ENCODE data around the gene PLB1.

DNA sequence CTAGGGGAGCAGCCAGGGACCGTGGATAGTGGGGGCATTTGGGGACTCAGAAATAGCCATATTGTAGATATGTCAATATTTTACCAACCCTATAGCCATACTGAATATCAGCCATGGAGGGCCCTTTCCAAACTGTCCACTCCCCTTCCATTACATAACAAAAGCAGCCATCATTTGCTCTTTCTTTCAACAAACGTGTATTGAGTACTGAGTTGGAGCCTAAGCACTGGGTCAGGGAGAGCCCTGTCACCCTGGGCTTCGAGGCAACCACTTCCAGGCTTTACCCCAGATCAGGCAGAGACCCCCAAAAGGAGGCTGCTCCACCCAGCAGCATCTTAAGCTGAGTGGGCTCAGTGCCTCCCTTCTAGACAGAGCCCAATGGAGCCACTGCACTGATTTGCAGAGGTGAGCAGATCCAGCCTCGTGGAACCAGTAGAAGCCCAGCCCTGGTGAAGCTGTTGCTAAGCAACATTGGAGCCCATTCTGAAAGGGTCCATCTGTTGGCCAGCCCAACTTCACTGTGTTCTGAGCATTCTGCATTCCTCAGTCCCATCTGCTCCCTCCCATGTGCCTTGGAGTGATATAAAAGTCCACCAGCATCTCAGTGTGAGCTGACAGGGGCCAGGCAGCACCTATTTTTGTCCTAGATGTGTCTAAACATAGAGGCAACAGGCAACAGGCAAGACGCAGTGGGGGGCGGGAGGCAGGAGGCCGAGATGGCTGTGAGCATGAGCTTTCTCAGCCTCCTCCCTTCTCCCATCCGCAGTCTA lies 112.1 kb downstream of the PLB1 start:
- TF ChIP-seq, protein P1, sequence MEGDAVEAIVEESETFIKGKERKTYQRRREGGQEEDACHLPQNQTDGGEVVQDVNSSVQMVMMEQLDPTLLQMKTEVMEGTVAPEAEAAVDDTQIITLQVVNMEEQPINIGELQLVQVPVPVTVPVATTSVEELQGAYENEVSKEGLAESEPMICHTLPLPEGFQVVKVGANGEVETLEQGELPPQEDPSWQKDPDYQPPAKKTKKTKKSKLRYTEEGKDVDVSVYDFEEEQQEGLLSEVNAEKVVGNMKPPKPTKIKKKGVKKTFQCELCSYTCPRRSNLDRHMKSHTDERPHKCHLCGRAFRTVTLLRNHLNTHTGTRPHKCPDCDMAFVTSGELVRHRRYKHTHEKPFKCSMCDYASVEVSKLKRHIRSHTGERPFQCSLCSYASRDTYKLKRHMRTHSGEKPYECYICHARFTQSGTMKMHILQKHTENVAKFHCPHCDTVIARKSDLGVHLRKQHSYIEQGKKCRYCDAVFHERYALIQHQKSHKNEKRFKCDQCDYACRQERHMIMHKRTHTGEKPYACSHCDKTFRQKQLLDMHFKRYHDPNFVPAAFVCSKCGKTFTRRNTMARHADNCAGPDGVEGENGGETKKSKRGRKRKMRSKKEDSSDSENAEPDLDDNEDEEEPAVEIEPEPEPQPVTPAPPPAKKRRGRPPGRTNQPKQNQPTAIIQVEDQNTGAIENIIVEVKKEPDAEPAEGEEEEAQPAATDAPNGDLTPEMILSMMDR (IDR thresholded peaks at IDR 0.05), result no peak
- TF ChIP-seq, protein P2, sequence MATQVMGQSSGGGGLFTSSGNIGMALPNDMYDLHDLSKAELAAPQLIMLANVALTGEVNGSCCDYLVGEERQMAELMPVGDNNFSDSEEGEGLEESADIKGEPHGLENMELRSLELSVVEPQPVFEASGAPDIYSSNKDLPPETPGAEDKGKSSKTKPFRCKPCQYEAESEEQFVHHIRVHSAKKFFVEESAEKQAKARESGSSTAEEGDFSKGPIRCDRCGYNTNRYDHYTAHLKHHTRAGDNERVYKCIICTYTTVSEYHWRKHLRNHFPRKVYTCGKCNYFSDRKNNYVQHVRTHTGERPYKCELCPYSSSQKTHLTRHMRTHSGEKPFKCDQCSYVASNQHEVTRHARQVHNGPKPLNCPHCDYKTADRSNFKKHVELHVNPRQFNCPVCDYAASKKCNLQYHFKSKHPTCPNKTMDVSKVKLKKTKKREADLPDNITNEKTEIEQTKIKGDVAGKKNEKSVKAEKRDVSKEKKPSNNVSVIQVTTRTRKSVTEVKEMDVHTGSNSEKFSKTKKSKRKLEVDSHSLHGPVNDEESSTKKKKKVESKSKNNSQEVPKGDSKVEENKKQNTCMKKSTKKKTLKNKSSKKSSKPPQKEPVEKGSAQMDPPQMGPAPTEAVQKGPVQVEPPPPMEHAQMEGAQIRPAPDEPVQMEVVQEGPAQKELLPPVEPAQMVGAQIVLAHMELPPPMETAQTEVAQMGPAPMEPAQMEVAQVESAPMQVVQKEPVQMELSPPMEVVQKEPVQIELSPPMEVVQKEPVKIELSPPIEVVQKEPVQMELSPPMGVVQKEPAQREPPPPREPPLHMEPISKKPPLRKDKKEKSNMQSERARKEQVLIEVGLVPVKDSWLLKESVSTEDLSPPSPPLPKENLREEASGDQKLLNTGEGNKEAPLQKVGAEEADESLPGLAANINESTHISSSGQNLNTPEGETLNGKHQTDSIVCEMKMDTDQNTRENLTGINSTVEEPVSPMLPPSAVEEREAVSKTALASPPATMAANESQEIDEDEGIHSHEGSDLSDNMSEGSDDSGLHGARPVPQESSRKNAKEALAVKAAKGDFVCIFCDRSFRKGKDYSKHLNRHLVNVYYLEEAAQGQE (IDR thresholded peaks at IDR 0.05), result no peak
- no peak for TF ChIP-seq BHLHE40 (IDR thresholded peaks at IDR 0.05; ENCODE audit: low read depth, low read length)
- TF ChIP-seq KDM5A (IDR thresholded peaks at IDR 0.05), result no peak
- TF ChIP-seq ZNF302 (CRISPR knock-in tag; IDR thresholded peaks at IDR 0.05), result no peak
- TF ChIP-seq SMC3 (IDR thresholded peaks at IDR 0.05), result no peak
- no peak for TF ChIP-seq POLR2A (IDR thresholded peaks at IDR 0.05; ENCODE audit: low read length)

Data from A549 (cell line).